K562 (cell line): Measurements from ENCODE around the gene NYNRIN. TPM values are rescaled to one million over a fixed set of nuclear protein-coding genes. Genes with fewer than 3 reads are reported as not detected.
"Not testable (repeated sequence)": the region's sequence is repeated elsewhere in the genome, so short reads cannot be mapped to it uniquely, and the experiment has no call there.

ENCODE experiments used
- ATAC-seq: fragments of 200-7000 bp; cut with Tn5 transposase; 3 replicates; pipeline ENCODE4 v1.9.1; 2020; ENCODE audit warnings: moderate library complexity
- BruUV-seq: library from RNA; stranded (reverse); fragments of 400-500 nt; replicated peaks from 2 replicates; lab custom pipeline; 2021; lab: Mats Ljungman, UMichigan
- CTCF ChIA-PET: fragments of 300-600 bp; formaldehyde crosslinking; extraction: SDS; loops from one replicate; lab custom pipeline; 2021; ENCODE audit warnings: low intra/inter-chr PET ratio; lab: Yijun Ruan, JAX
- POLR2A ChIA-PET: fragments of 300-600, 350-650 bp; sonication (Branson Sonifier 250); formaldehyde crosslinking; extraction: SDS; loops from one replicate; lab custom pipeline; 2021; ENCODE audit warnings: antibody characterized with exemption, inconsistent platforms; lab: Yijun Ruan, JAX
- DNase-seq, 4 experiments: peaks; one replicate each; pipeline versions ENCODE4 v3.0.0 to v3.0.0-alpha.2; 2011 to 2018; ENCODE audit warnings: low spot score in 3 of 4, mixed read lengths in 3 of 4; ENCODE audit errors: extremely low read depth in 1 of 4
- FAIRE-seq: peaks from 2 replicates; lab custom pipeline; 2011; peaks lifted over from hg19 to GRCh38; lab: Jason Lieb, UNC
- H2AFZ ChIP-seq: 2 replicates; pipeline ENCODE4 v1.6.0; 2011; ENCODE audit warnings: low read depth, low read length, control low read depth, inconsistent platforms
- H3K27ac ChIP-seq: fragments of 200-600 bp; 3 replicates; pipeline ENCODE4 v1.8.0; 2011; ENCODE audit warnings: low read depth, mild to moderate bottlenecking, control low read depth, inconsistent platforms, low read length, moderate library complexity, mixed read lengths; ENCODE audit errors: extremely low read depth
- H3K27me3 ChIP-seq, 2 experiments: fragments of 300-600 bp in 1 of 2; 2 replicates in 1 of 2; 3 replicates in 1 of 2; pipeline versions ENCODE4 v1.6.0 to v1.8.0; 2011; ENCODE audit warnings: inconsistent platforms in 2 of 2, low read length in 2 of 2, mild to moderate bottlenecking in 1 of 2, mixed read lengths in 1 of 2, moderate library complexity in 1 of 2; ENCODE audit not compliant: control insufficient read depth in 2 of 2, insufficient read depth in 2 of 2
- H3K36me3 ChIP-seq: fragments of 300-600 bp; 3 replicates; pipeline ENCODE4 v1.8.0; 2011; ENCODE audit warnings: mild to moderate bottlenecking, low read length, inconsistent platforms; ENCODE audit not compliant: control insufficient read depth, insufficient read depth
- H3K4me1 ChIP-seq, 2 experiments: fragments of 200-600 bp in 1 of 2; replicated peaks in 1 of 2; 2 replicates in 1 of 2; 3 replicates in 1 of 2; pipeline versions ENCODE4 v1.5.1 to v1.8.0; 2011; ENCODE audit warnings: inconsistent platforms in 2 of 2, low read length in 2 of 2, mild to moderate bottlenecking in 1 of 2, mixed read lengths in 1 of 2, moderate library complexity in 1 of 2; ENCODE audit not compliant: control insufficient read depth in 2 of 2, insufficient read depth in 2 of 2
- H3K4me2 ChIP-seq: 2 replicates; pipeline ENCODE4 v1.6.1; 2011; ENCODE audit warnings: low read length, control low read depth, inconsistent platforms, mixed read lengths; ENCODE audit not compliant: insufficient read depth
- H3K4me3 ChIP-seq: fragments of 200-600 bp; sonication (generic), shearing (Covaris generic); 2 replicates; pipeline ENCODE4 v1.5.1; 2016; ENCODE audit warnings: control low read depth, inconsistent platforms
- H3K79me2 ChIP-seq: fragments of 200-600 bp; 3 replicates; pipeline ENCODE4 v1.8.0; 2011; ENCODE audit warnings: low read length, inconsistent platforms; ENCODE audit not compliant: control insufficient read depth, insufficient read depth
- H3K9ac ChIP-seq, 2 experiments: 2 replicates each; pipeline versions ENCODE4 v1.6.0 to v1.6.1; 2011; ENCODE audit warnings: low read depth in 2 of 2, low read length in 2 of 2, control low read depth in 1 of 2, inconsistent platforms in 1 of 2, mild to moderate bottlenecking in 1 of 2, mixed read lengths in 1 of 2; ENCODE audit not compliant: insufficient read depth in 1 of 2
- H3K9me1 ChIP-seq: one replicate; pipeline ENCODE4 v1.6.0; 2011; ENCODE audit warnings: inconsistent platforms, mild to moderate bottlenecking, low read length, moderate library complexity; ENCODE audit not compliant: control insufficient read depth, insufficient read depth
- H3K9me3 ChIP-seq: replicated peaks from 2 replicates; pipeline ENCODE4 v1.5.1; 2011; ENCODE audit warnings: low read depth, low read length, inconsistent platforms; ENCODE audit not compliant: control insufficient read depth, insufficient read depth
- H4K20me1 ChIP-seq: replicated peaks from 2 replicates; pipeline ENCODE4 v1.6.1; 2011; ENCODE audit warnings: low read length, inconsistent platforms, mixed read lengths; ENCODE audit not compliant: control insufficient read depth, insufficient read depth
- DIDO1 ChIP-seq: fragments of 450-650 bp; IDR thresholded peaks from 2 replicates; pipeline ENCODE4 v1.6.1; 2016; ENCODE audit warnings: low read depth, missing biosample characterization, missing genetic modification characterization
- MED1 ChIP-seq: sonication (generic); formaldehyde crosslinking; IDR thresholded peaks from 2 replicates; pipeline ENCODE4 v1.8.1; 2023; ENCODE audit warnings: missing genetic modification reagents, borderline replicate concordance
- SNRNP70 ChIP-seq: fragments of 200-400 bp; formaldehyde crosslinking; optimal IDR thresholded peaks from 2 replicates; pipeline ENCODE3; 2017; ENCODE audit warnings: low read depth, low read length
- TCFL5 ChIP-seq: fragments of 250-450 bp; sonication (Bioruptor Pico); conservative IDR thresholded peaks from 2 replicates; pipeline ENCODE4 v1.6.1; 2021; ENCODE audit warnings: mild to moderate bottlenecking, moderate library complexity, matching md5 sums
- TGIF2 ChIP-seq: sonication (generic); formaldehyde crosslinking; IDR thresholded peaks from 2 replicates; pipeline ENCODE4 v1.8.1; 2022; ENCODE audit warnings: mild to moderate bottlenecking, missing genetic modification reagents, moderate library complexity
- ZNF263 ChIP-seq: sonication (generic); formaldehyde crosslinking; IDR thresholded peaks from 2 replicates; pipeline ENCODE4 v1.8.0; 2022; ENCODE audit warnings: mild to moderate bottlenecking, missing genetic modification reagents, borderline replicate concordance
- WGBS: fragments of 100-300 bp; shearing (Covaris generic); methylation state at CpG from one replicate; pipeline ENCODE4 v1.1.6; 2016; ENCODE audit warnings: low coverage, mixed read lengths; ENCODE audit not compliant: insufficient coverage; ENCODE audit errors: missing lambda C conversion rate; 5-methylcytosine and 5-hydroxymethylcytosine counted together
- in situ Hi-C: fragments of 300-500 bp; cut with MboI; formaldehyde crosslinking; loops from 4 replicates; pipeline ENCODE4 v1.15.0; 2018; ENCODE audit warnings: inconsistent platforms, mixed read lengths
- intact Hi-C: fragments of 100-400 bp; cut with micrococcal nuclease; formaldehyde crosslinking; loops from 2 replicates; pipeline ENCODE4 v1.14.2; 2022
- polyA plus RNA-seq, 8 experiments: library from polyadenylated mRNA; depleted of rRNA in 4 of 8; stranded (reverse) in 5 of 8; unstranded in 3 of 8; fragments of >200 nt; fragmentation: Nextera tagmentation in 2 of 8; fragmentation: Illumina TruSeq in 1 of 8; extraction: Ambion mirVana in 2 of 8; extraction: Trizol in 1 of 8; gene quantifications; 2 replicates each; pipeline versions ENCODE4 v1.2.1 to v1.2.3, GENCODE V29; 2011 to 2014; ENCODE audit warnings: inconsistent platforms in 1 of 8, missing spikeins in 1 of 8
- total RNA-seq, 7 experiments: library from RNA; depleted of rRNA in 6 of 7; stranded (reverse); fragments of >200 nt in 6 of 7; fragmentation: Illumina TruSeq in 2 of 7; extraction: Trizol in 2 of 7; gene quantifications; 2 replicates each; pipeline versions ENCODE4 v1.2.1 to v1.2.3, GENCODE V29; 2011 to 2021; ENCODE audit warnings: low replicate concordance in 1 of 7

NYNRIN gene
- total and polyA plus RNA-seq, 9 of the 15 experiments (the other 6 are each of a cell fraction or from before 2014, with no cell fraction given): 0.04 to 1.2 (median 0.28) TPM

DNA sequence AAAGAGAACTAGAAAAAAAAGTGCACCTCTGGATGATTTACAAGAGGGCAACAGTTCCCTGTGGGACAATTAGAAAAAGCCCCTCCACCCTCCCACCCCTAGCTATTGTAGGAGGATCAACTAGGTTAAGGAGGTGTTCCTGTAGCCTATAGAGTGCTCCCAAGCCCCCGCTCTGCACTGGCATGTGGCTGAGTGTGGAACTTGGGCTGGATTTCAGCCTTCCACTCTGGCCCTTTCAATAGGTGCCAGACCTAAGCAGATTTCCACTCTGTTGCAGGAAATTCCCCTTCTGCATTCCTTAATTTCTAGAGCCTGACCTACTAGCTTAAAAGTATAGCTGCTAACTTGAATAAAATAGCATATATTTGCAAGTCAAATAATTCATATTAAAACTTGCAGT lies 28.1 kb upstream of the NYNRIN start (continued):
- TF ChIP-seq ZNF263 (CRISPR knock-in tag) (no peak), SNRNP70 (no peak), DIDO1 (no peak), TCFL5 (CRISPR knock-in tag) (no peak), MED1 (CRISPR knock-in tag) (no peak), TGIF2 (CRISPR knock-in tag) (no peak)

- POLR2A ChIA-PET: interaction anchor here (1.2 kb wide), 1 partner anchor 58 kb away, joined by 3 read pairs; the partner anchor contains the start of genes CBLN3 and KHNYN
- H3K9me3 ChIP-seq, H3K4me2 ChIP-seq, intact Hi-C loops, H3K36me3 ChIP-seq, CTCF ChIA-PET, H3K27me3 ChIP-seq, H2AFZ ChIP-seq, FAIRE-seq, H3K4me3 ChIP-seq, H3K27ac ChIP-seq, BruUV-seq, H4K20me1 ChIP-seq, ATAC-seq, H3K79me2 ChIP-seq, in situ Hi-C loops, H3K9me1 ChIP-seq, DNase-seq, H3K9ac ChIP-seq: not testable (repeated sequence)
- WGBS: 44% methylated on average over 3 of the region's 3 CpGs
- peaks cover 9 to 42% of the 10 kb centered on the region in 2 experiments; a peak in 4 of 5 replicates for H3K4me1 ChIP-seq
These were observed 27.2 kb upstream of the NYNRIN start for GRCh38 chr14:24371605-24372004.
